GM21786 (cell line): Measurements from ENCODE around the gene MVB12B.

ENCODE experiments used
- ATAC-seq: cut with Tn5 transposase; IDR thresholded peaks from one replicate; pipeline ENCODE4 v1.9.1; 2021; ENCODE audit not compliant: unreplicated experiment

The MVB12B gene

DNA sequence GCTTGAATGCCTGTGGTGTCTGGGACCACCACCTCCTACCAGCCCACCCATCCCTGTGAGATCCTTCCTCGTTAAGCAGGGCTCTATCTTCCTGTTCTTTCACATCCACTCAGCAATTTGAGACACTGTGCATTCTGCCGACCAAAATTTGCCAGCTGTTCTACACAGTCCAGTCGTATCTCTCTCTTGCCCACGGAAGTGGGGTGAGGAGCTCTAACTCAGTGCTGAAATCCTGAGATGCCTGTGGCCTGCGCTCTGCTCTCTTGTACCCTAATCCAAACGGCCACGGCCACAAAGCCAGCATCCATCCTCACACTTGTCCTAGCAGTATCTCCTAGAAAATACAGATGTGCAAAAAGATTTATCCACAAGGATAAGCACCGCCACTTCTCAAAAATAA is 97.9 kb downstream of the MVB12B start:
- ATAC-seq: no peak

DNA sequence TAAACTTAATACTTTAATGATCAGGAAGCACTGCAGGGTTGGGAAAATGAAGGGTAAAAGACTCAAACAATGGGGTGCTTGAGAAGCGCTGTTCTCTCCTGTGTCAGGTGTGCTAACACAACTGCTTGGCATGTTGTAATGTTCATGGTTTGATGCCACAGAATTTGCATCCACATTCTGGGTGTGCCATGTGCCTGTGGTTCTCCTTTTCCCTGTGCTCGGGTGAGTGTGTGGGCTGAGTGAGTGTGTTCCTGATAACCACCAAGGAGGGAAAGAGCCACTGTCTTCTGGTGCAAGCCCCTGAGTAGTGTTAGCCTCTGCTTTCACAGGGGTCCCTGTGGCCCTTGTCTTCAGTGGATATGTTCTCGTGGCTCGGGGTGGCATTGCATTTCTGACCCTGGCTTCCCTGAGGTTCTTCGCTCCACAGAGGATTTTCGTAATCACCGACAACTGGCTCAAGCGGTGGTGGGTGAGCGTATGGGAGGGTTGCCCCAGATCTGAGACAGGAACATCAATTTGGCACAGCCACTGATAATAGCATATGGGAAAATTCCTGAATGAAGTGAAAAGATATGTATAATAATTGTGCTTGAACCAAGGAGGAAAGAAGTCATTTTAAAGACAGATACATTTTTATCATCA is 102.0 kb downstream of the MVB12B start:
- ATAC-seq: no peak

DNA sequence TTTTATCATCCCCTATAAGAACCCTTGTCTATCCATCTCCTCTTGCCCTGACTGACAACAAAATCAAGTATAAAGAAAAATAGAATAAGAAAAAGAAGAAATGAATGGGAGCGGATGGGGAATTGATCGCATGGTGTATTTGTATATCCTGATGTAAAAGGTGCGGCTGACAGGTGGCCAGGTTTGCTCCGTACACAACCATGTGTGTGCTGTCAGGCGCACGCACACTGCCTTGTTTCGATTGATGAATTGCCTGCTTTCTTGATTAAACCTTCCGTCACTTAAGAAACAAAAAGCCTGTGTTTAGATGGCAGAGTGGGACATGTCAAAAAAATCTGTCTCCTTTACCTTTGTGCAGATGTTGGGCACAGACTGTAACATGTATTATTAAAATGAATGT is 102.6 kb downstream of the MVB12B start:
- no peak for ATAC-seq

DNA sequence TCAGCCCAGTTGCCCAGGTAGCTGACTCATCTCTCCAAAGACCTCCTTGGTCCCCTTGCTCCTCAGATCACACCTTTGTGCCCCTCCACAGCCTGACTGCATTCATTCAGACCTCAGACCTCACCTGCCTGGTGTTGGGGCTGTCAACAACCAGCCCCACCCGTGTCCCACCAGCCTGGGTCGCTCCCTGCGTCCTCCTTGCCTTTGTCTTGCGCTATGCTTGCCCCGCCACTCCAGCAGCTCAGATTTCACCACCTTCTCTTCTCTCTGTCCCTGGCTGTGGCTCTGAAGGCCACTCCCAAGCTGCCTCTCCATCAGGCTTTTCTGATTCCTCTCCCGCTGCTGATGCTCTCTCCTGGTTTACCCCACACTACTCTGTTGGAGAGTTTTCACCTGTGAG is 103.5 kb downstream of the MVB12B start:
- no peak for ATAC-seq

DNA sequence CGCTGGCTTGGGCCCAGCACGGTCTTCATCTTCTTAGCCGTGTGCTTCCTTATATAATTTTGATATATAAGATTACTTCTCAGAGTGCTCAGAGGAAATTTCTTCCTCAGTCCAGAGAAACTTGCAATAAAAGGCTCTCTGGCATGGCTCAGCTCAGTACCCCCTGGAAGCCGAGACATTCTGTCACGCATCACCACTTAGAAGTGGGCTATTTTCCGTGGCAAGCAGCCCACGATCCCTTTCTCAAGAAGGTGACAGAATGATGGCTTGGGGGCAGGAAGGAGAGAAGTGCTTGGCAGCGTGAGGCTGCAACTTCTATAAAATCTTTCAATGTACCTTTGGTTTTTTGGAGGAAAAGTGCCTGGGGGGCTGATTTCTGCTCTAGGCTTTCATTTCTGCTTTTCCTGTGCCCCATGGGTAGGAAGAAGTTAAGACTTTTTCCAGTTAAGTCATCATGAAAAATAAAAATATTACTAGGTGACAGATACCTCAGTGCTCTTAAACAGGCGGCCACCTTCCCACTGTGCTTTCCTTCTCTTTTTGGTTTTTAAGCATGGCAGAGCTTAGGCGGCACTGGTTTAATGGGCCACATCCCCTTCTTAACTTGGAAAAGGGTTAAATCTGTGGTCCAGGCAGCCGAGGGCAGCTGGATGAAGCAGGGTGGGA is 104.6 kb downstream of the MVB12B start:
- no peak for ATAC-seq

DNA sequence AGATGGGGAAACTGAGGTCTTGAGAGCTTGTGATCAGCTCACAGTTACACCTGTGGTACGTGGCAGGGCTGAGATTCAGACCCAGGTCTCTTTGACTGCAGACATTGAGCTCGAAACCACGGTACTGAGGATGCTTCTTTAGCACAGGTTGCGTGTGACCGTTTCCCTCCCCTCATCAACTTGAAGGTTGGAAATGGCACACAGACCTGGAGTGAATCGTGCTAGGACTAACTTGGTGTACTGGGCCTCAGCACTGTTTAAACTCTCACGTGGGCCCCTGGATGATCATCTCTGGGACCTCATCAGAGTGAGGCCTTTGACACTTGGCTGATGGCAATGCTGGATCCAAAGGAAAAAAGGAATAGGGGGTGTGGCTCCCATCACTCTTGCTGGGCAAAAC is 106.0 kb downstream of the MVB12B start:
- no peak for ATAC-seq

DNA sequence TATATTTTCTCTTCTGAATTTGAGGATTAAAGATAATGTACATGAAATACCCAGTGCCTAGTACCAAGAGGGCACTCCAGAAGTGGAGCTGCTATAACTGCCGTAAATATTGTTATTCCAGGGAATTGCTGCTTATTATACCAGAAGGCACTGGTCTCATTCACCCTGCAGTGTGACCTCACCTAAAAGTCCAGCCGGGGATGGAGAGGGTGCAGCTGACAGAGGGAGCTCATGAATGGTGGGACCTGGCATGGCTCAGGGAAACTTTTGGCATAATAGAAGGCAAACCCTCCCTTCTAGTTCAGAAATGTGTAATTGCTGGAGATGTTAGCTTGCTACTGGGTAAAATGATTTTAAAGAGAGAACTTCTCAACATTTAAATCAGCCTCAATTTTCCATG is 108.5 kb downstream of the MVB12B start:
- no peak for ATAC-seq

DNA sequence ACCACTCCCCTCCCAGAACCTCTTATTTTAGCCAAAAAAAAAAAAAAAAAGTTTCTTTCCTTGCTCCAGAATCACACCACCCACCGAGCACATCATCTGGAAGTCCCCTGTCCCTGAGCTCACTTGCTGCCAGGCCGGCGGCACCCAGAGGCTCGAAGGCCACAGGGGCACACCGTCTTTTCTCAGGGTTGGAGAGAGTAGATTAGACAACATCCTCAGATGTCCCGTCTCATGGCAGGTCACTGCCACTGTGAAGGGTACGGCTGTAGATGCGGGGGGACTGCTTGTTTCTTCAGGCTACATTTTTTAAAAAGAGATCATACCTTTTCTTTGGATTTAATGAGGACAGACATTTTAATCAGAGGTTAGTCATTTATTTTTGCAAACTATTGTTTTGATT is 109.0 kb downstream of the MVB12B start:
- no peak for ATAC-seq

DNA sequence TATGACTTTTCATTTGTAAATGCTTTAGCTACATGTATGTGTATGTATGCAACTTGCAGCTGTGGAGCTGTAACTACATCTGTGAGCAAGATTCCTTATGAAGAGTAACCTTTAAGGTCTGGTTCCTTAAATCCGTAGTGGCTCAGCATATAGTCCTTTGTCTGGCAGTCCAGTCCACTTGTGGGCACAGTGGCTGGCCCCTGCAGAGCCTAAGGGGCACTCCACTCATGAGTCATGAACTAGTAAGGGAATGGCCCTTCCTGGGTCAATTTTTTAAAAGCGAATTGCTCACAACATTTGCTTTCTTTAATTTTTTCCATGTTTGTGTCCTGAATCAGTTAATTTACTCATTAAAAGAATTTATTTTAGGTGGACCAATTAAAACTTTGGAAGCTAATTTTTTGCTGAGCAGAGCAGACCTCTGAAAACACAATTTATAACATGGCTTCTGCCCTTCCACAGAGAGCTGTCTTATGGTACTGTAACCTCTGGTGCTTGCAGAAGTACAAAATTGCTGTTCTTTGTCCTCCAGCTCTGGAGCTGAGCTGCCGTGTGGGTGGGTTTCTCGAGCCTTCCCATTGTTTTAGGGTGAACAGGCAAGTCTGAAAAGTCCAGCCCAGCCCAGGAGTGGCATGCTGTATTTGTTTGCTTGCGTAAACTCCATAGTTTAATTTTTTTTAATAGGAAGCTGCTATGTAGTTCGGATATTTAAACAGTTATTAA is 110.1 kb downstream of the MVB12B start:
- ATAC-seq: no peak

DNA sequence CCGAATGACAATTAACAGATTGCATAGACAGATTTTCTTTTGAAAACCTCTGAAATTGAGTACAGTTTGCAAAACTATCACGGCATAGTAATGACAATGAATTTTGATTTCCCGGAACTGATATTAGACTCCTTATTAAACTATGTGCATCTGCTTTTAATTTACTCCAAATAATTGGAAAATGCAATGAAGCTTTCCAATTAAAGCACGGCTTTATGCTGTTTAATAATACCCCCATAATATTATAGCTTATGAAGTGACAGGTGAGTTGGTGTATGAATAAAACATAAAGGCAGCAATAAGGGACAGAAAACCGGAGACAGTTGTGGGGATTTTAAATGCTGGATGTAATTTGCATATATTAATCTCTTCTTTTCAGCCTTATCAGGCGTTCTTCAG is 110.6 kb downstream of the MVB12B start:
- no peak for ATAC-seq

DNA sequence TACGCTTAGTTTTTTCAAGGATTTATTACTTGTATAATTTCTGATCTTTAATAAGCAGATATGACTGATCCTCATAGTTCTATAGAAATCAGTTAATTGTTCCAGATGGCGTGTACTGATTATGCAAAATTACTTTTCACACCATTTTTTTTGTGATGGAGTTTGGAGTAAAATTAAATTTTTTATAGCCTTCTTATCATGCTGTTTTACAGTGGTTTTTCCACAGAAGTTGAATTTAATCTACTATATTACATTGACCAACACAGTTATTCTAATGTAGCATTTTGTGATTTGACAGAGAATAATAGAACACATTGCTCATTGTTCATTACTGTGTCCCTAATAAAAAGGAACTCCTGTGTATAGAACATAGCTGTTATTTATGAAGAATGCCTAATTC is 111.1 kb downstream of the MVB12B start:
- ATAC-seq: no peak

DNA sequence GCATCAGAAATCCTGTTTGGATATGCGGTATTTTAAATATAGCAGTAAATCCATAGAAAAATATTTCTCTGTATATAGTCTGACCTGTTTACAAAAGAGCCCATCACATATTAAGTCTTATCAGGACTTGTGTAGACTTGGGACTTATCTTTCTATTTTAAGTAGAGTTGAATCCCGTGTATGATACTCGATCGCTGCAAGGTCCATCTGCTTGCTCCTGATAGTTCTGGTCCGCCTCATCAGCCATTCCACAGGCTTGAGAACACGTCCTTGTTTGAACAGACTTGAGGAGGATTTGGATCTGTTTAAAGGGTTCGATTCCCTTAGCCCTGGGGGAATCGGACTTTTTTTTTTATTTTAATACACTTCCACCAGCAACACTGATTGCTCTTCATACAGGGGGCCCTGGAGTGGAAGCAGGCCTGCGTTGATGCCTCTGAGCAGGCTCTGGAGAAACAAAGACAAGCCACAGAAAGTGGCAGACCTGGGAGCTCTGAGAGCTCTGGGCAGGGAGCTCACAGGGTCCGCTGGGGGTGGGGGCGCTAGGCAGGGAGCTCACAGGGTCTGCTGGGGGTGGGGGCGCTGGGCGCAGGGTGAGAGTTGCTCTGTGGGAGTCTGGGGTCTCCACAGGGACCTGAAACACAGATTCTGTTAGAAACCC is 112.2 kb downstream of the MVB12B start:
- no peak for ATAC-seq

DNA sequence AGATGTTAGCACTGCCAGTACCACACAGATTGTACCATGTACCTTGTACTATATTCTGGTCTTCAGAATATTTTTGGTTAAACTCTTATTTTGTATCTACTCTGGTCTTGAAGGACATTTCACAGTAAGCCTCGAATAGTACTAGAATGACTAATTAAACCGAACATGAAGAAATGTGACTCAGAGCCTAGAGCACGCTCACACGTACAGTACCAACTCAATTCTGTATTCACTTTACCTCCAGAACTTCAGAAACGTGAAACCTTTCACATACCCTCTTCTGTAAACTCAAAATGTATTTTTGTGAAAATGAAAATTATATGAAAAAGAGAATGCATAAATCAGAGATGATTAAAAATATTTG is 112.8 kb downstream of the MVB12B start:
- ATAC-seq: no peak

DNA sequence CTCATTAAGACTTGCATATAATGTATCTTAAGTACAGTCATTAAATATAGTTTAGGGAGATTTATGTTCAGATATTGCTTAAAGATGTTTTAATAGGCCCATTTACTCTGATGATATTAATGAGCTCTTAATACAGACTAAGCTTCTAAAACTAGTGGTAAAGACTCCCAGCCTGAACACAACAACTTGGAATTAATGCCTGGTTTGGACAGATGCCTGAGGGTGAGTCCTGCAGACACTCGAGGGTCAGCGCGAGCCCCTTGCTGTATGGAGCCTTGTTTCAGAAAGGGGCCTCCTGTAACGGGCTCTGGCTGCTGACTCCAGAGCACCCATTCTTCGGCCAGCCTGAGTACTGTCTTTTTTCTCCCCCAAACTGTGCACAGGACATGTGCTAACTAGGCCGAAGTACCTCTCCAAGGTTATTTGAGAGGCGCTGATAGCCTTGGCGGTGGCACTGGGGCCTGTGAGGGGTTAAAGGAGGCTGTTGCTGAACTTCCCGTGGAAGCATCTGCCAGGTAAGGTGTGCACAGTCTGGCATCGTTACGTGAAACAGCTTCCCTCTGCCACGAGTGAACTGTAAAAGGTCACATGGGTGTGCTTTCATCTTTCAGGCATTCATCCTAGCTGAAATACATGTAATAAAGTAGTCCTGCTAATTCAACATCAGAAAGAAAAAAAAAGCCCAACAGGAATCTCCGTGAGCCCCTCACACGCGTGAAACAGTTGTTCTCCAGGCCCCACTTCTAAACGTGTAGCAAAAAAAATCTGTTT is 113.4 kb downstream of the MVB12B start:
- no peak for ATAC-seq

DNA sequence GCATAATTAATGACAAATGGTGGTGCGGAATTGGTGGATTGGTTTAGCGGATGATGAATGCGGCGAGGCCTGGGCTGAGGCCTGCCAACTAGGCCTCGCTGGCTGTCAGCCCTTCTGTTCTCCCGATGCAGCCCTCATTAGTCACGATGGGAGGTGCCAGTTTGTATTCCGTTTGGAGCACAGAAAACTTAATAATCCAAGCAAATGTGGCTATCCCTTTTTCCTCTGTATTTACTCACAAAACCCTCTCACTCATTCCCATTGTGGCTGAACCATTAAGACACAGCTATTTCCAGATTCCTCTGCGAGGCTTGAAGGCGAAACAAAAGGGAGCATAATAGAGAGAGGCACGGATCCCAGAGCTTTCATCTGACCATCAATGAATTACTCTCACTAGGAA is 114.3 kb downstream of the MVB12B start:
- no peak for ATAC-seq

DNA sequence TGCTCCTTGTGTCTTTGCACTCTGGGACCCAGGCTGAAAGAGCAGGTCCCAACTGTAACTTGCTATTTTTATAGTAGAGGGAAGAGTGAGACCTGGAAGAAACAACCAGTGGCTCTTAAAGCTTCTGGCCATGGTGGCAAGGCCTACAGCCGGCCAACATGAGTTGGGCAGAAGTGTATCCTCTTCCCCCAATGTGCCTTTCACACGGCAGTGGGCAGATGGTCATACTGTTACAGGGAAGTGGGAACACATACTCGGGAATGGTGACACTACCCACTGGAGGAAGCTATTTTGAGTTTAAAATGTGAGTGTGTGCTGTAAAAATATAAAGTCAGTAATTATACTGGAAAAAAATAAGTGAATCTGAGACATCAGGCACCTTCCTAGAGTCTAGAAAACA is 116.0 kb downstream of the MVB12B start:
- no peak for ATAC-seq

DNA sequence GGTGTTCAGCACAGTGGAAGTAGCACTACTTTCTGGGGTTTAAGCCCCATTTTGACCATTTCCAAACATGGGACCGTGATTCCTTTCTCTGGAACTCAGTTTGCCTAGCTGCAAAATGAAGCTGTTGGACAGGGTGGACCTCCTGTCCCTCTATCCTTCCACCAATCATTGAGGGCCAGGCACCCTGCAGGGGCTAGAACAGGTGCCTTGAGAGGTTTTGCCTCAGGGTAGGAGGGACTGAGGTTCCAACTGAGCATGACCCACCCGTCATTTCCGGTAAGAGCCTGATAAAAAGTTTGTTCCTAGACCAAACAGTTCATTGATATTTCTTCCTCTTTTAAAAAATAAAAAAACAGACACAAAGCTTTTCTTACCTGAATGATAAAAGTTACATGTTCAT is 116.5 kb downstream of the MVB12B start:
- ATAC-seq: no peak

DNA sequence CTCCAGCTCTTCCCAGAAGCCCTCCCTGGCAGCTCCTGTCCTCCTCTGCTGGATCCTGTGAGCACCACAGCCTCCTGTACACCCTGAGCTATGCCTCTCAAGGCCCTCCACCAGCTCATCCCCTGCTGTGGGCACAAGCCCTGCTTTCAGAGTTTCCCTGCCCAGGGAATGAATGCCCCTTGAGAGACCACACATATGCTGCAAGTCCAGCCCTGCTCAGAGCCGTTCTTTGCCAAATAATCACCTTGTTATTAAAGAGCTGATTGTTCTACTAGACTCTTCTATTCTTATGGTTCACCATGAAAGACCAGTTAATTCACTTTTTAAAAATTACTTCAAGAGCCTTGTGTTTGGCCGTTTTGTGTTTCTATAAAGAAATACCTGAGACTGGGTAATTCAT is 121.5 kb downstream of the MVB12B start:
- no peak for ATAC-seq

DNA sequence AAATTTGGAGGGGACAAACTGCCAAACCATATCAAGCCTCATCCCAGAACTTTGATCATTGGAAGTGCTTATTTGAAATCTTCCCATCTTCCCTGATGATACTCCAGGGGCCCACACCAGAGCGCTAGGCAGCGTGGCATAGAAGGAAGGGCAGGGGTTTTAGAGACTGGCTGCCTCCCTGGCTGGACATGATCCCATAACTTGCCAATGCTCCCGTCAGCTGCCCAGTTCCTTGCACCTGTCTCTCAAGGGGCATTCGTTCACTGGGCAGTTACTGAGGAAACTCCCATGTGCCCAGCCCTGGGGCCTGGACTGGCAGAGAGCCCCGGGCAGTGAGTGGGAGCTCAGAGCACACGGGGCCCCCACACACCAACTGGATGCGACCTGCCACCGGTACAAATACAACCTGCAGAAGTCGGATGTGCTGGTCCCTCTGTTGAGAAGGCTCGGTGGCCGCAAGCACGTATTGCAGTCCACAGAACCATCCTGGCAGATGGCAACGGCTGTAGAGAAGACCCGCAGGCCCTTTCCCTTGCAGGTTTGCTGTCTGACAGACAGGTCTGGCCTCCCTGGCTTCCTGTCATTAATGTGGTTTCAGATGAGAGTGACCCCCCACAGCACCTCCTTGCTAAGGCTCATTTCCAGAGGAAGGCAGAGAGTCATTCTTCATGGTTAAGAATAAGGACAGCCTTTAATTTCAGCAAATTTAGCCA is 122.4 kb downstream of the MVB12B start:
- ATAC-seq: no peak
